ENCODE measurements around the gene PDRG1.
A peak's percentile ranks its signal among the peaks of the same experiment; 100 is the strongest.

Gene PDRG1

DNA sequence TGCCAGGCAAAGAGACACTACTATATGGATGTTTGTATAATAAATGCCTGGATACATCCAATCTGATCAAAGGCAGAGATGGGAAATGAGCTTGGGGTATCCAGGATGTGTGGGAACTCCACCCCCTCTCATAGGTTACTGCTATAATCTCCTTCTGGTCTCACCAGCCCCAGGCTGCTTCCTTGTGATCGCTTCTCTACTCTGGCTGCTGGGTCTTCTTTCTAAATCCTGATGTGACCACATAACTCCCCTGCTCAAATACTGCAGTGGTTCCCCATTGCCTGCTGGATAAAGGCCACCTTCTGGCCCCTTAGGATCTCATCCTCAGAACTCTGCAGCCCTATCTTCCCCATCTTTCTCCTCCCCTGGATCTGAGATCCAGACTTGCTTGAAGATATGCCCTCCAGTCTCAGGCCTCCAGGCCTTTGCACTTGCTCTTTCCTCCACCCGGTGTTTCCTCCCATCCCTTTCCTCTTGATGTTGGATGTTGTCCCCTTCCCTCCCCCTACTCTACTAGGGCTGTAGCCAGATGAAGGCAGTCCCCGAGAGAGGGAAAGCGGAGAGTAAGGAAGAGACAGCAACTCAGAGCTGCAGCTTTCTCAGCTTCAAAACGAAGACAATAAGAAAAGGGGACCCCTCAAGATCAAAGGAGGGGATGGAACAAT lies 15.3 kb upstream of the PDRG1 start:
- Histone ChIP-seq H3K4me3 (ENCODE audit: low read length) (no peak overlapping the region), H3K27me3 (replicated peaks; ENCODE audit: control insufficient read depth, insufficient read depth, low read length) (peaks cover 67% of the 10 kb centered on the region), H3K4me1 (ENCODE audit: control insufficient read depth, insufficient read depth, low read length) (no peaks in the 10 kb centered on the region), H3K9me3 (ENCODE audit: control insufficient read depth, low read length) (no peaks in the 10 kb centered on the region), H3K36me3 (ENCODE audit: control insufficient read depth, insufficient read depth, low read length, severe bottlenecking) (no peaks in the 10 kb centered on the region), H3K9ac (ENCODE audit: low read length) (no peak overlapping the region)
- DNase-seq (ENCODE audit: low read depth): no peak

DNA sequence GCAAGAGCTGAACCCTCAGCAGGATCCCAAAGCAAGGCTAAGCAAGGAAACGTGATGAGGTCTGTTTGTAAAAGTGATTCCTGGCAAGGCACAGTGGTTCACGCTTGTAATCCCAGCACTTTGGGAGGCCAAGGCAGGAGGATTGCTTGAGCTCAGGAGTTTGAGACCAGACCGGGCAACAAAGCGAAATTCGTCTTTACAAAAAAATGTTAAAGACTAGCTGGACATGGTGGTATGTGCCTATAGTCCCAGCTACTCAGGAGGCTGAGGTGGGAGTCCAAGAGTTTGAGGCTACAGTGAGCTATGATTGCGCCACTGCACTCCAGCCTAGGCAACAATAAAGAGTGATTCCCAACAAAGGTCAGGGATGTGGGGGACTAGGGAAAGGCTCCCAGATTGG lies 12.0 kb upstream of the PDRG1 start:
- H3K9me3 ChIP-seq (ENCODE audit: control insufficient read depth, low read length): no peaks in the 10 kb centered on the region
- H3K4me1 ChIP-seq (ENCODE audit: control insufficient read depth, insufficient read depth, low read length): no peaks in the 10 kb centered on the region
- H3K36me3 ChIP-seq (ENCODE audit: control insufficient read depth, insufficient read depth, low read length, severe bottlenecking): no peaks in the 10 kb centered on the region
- H3K4me3 ChIP-seq (ENCODE audit: low read length): no peak overlapping the region
- no peak for DNase-seq (ENCODE audit: low read depth)
- H3K9ac ChIP-seq (ENCODE audit: low read length): no peak overlapping the region
- H3K27me3 ChIP-seq (replicated peaks; ENCODE audit: control insufficient read depth, insufficient read depth, low read length): peaks cover 63% of the 10 kb centered on the region

DNA sequence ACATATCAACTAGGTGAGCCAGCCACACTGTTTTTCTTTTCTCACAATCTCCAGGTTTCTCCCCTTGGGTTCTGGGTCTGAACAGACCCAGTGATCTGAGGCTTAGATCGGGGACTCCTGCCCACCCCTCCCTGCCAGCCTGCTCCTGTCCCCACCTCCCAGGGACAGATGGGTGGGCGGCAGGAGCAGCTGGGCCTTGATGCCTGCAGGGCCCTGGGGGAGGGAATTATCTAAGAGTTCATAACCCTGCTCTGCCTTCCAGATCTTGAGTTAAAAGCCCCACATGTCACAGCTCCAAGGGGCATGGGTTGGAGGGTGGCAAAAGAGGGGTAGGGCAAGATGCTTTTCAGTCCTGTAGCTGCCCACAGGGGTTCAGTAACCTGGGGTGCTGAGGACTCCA lies 10.9 kb upstream of the PDRG1 start:
- H3K36me3 ChIP-seq (ENCODE audit: control insufficient read depth, insufficient read depth, low read length, severe bottlenecking): no peaks in the 10 kb centered on the region
- no peak overlapping the region for H3K9ac ChIP-seq (ENCODE audit: low read length)
- no peaks in the 10 kb centered on the region for H3K9me3 ChIP-seq (ENCODE audit: control insufficient read depth, low read length)
- no peak for DNase-seq (ENCODE audit: low read depth)
- H3K27me3 ChIP-seq (replicated peaks; ENCODE audit: control insufficient read depth, insufficient read depth, low read length): peaks cover 68% of the 10 kb centered on the region
- H3K4me1 ChIP-seq (ENCODE audit: control insufficient read depth, insufficient read depth, low read length): no peaks in the 10 kb centered on the region
- H3K4me3 ChIP-seq (ENCODE audit: low read length): no peak overlapping the region

DNA sequence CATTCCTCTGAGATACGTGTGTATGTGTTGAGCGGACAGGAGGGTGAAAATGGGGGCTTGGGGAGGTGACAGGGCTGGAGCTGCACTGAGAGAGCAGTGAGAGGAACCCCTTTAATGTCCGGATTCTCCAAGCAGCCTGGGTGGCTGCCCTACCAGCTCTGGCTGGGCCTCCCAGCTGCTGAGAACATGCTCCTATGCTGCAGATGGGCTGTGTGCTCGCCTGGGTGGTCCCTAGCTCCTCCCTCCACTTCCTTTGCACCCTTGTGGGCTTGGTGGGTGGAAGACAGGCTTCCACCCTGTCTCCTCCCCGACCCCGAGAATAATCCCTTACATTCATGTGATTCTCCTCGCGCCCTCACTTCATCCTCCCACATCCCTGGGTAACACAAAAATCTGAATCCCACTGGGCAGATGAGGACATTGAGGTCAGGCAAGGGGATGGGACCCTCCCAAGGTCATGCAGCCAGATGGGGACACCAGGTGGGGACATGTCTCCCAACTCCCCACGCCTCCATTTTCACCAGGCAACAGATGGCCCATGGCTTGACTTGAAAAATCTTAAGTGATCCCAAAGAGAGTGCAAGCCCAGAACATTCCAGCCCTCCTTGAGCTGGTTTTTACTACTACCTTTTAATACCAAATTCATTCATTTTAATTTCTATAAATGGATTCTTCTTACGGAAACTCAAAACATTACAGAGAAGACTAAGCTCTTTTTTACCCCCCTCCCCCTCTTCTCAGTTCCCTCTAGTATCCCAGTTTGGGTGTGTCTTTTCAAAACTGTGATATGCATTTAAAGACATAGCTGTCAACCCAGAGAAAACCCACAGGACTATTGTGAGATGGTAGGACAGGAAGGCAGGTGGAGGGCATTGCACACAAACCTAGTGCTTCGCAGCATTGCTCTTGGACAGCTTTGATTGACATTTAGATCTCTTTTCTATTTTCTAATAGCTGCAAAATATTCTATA lies 5.0 kb upstream of the PDRG1 start:
- H3K36me3 ChIP-seq (ENCODE audit: control insufficient read depth, insufficient read depth, low read length, severe bottlenecking): no peaks in the 10 kb centered on the region
- peaks cover 59% of the 10 kb centered on the region for H3K27me3 ChIP-seq (replicated peaks; ENCODE audit: control insufficient read depth, insufficient read depth, low read length)
- no peaks in the 10 kb centered on the region for H3K9me3 ChIP-seq (ENCODE audit: control insufficient read depth, low read length)
- DNase-seq (ENCODE audit: low read depth): no peak
- H3K4me3 ChIP-seq (ENCODE audit: low read length): no peak overlapping the region
- no peak overlapping the region for H3K9ac ChIP-seq (ENCODE audit: low read length)
- H3K4me1 ChIP-seq (ENCODE audit: control insufficient read depth, insufficient read depth, low read length): no peaks in the 10 kb centered on the region

DNA sequence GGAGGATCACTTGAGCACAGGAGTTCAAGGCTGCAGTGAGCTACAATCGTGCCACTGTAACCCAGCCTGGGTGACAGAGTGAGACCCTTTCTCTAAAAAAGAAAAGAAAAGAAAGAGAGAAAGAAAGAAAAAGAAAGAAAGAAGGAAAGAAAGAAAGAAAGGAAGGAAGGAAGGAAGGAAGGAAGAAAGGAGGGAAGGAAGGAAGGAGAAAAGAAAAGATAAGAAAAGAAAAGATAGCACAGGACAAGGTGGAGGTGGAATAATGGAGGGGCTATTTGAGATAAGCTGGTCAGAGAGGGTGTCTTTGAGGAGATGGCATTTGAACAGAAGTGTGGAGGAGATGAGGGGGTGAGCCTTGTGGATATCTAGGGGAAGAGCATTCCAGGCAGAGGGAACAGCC lies 2.7 kb upstream of the PDRG1 start:
- no peaks in the 10 kb centered on the region for H3K36me3 ChIP-seq (ENCODE audit: control insufficient read depth, insufficient read depth, low read length, severe bottlenecking)
- H3K27me3 ChIP-seq (replicated peaks; ENCODE audit: control insufficient read depth, insufficient read depth, low read length): peaks cover 43% of the 10 kb centered on the region
- DNase-seq (ENCODE audit: low read depth): no peak

DNA sequence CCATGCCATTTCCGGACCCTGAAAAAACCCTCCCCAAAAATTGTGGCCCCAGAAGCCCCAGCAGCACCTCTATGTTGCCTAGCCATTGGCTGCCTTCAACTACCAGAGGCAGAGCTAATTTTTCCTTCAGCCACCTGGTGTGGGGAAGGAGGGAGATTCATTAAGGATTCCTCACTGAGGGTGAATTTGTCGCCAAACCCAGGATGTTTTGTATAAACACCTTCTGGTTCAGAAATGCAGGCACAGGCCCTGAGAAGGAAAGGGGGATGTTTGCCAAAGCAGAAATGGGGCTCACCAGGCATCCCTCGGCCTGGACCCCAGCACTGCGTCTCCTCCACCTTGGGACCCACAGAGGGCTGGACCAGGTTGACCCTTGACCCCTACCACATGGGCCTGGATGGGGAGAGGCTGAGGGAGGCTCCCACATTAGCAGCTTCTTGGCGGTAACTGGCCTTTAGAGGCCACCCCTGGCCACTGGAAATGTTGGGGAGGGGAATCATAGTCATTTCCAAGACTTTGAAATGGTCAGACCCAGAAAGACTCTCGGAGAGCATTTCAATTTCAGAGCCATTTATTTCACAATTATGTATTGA lies 1.8 kb upstream of the PDRG1 start:
- H3K4me1 ChIP-seq (ENCODE audit: control insufficient read depth, insufficient read depth, low read length): peaks cover 10% of the 10 kb centered on the region
- H3K36me3 ChIP-seq (ENCODE audit: control insufficient read depth, insufficient read depth, low read length, severe bottlenecking): peaks cover 4% of the 10 kb centered on the region
- DNase-seq (ENCODE audit: low read depth): no peak
- peaks cover 36% of the 10 kb centered on the region for H3K27me3 ChIP-seq (replicated peaks; ENCODE audit: control insufficient read depth, insufficient read depth, low read length)
- no peaks in the 10 kb centered on the region for H3K9me3 ChIP-seq (ENCODE audit: control insufficient read depth, low read length)
- H3K9ac ChIP-seq (ENCODE audit: low read length): no peak overlapping the region
- H3K4me3 ChIP-seq (ENCODE audit: low read length): no peak overlapping the region

More for the DNA sequence above, 2.7 kb upstream of the PDRG1 start:
- no peak overlapping the region for H3K4me3 ChIP-seq (ENCODE audit: low read length)
- H3K9ac ChIP-seq (ENCODE audit: low read length): no peak overlapping the region
- H3K4me1 ChIP-seq (ENCODE audit: control insufficient read depth, insufficient read depth, low read length): peaks cover 10% of the 10 kb centered on the region
- no peaks in the 10 kb centered on the region for H3K9me3 ChIP-seq (ENCODE audit: control insufficient read depth, low read length)

DNA sequence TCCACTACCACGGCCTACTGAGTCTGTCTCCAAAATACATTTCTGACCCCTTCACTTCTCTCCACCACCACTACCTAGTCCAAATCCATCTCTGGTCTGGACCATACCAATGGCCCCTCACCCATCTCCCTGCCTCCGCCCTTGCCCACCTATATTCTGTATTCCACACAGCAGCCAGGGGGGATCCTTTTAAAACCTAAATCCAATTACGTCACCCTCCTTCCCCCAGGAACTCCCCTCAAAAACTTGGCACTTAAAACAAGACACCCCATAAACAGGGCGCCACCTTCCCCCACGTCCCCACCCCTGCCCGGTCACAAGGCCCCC lies 680 bp downstream of the PDRG1 start:
- Histone ChIP-seq H3K4me1 (ENCODE audit: control insufficient read depth, insufficient read depth, low read length) (peaks cover 11% of the 10 kb centered on the region), H3K4me3 (ENCODE audit: low read length) (peak overlapping the region; percentile 94), H3K36me3 (ENCODE audit: control insufficient read depth, insufficient read depth, low read length, severe bottlenecking) (peaks cover 29% of the 10 kb centered on the region), H3K27me3 (replicated peaks; ENCODE audit: control insufficient read depth, insufficient read depth, low read length) (peaks cover 21% of the 10 kb centered on the region), H3K9me3 (ENCODE audit: control insufficient read depth, low read length) (no peaks in the 10 kb centered on the region), H3K9ac (ENCODE audit: low read length) (peak overlapping the region; percentile 97)
- DNase-seq (ENCODE audit: low read depth): no peak

DNA sequence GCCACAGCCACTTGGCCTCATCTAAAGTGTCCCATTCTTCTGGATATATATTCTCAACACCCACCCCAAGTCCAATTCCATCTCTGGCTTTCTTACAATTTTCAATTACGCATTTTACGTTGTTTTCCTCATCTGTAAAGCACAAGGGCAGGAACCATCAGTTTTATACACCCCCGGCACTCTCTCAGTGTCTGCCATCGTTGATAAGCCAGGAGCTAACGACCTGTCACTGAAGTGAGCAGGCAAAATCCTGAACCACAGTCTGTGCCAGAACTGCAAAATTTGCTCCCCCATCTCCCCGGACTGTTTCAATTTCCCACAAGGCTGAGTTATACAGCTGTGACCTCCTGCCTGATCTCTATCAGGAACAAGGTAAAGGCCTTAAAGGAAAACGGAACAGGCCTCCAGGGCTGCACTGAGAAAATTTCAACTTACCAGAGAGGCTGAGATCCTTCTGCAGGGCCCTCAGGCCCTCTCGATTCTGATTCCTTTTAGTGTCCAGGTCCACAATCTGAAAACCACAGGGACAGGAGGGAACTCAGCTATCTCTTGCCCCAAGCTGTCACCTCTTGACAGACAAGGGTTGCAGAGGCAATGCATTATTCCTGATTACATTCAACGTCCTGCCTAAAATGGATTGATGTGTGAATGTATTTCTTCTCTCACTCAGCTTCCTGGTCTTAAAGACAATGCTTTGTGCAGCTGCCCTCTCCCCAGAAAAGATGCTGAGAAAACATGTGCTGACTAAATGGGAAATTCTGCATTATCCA lies 1.8 kb downstream of the PDRG1 start:
- no peak overlapping the region for H3K4me3 ChIP-seq (ENCODE audit: low read length)
- H3K4me1 ChIP-seq (ENCODE audit: control insufficient read depth, insufficient read depth, low read length): peaks cover 14% of the 10 kb centered on the region
- H3K9me3 ChIP-seq (ENCODE audit: control insufficient read depth, low read length): no peaks in the 10 kb centered on the region
- H3K36me3 ChIP-seq (ENCODE audit: control insufficient read depth, insufficient read depth, low read length, severe bottlenecking): peaks cover 40% of the 10 kb centered on the region
- DNase-seq (ENCODE audit: low read depth): no peak
- peak overlapping the region; percentile 97 for H3K9ac ChIP-seq (ENCODE audit: low read length)
- H3K27me3 ChIP-seq (replicated peaks; ENCODE audit: control insufficient read depth, insufficient read depth, low read length): peaks cover 11% of the 10 kb centered on the region

DNA sequence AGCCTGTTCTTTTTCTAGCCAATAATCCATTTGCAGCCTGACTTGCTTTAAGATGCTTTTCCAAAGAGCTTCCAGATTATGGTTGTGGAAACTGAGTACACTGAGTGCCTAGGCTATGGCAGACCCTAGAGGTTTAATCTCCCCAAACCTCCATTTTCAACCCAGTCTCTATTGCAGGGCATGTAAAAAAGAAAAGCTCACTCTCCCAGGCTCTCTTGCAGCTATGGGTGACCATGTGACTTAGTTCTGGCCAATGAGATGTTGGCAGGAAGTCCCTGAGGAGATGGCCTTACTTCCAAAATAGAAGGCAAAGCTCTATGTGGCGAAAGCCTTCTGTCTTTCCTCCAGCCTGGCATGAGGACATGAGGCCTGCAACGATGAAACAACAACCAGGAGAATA lies 3.8 kb downstream of the PDRG1 start:
- Histone ChIP-seq H3K4me1 (ENCODE audit: control insufficient read depth, insufficient read depth, low read length) (peaks cover 18% of the 10 kb centered on the region), H3K4me3 (ENCODE audit: low read length) (no peak overlapping the region), H3K36me3 (ENCODE audit: control insufficient read depth, insufficient read depth, low read length, severe bottlenecking) (peaks cover 48% of the 10 kb centered on the region), H3K9me3 (ENCODE audit: control insufficient read depth, low read length) (no peaks in the 10 kb centered on the region), H3K9ac (ENCODE audit: low read length) (no peak overlapping the region), H3K27me3 (replicated peaks; ENCODE audit: control insufficient read depth, insufficient read depth, low read length) (no peaks in the 10 kb centered on the region)
- DNase-seq (ENCODE audit: low read depth): no peak

DNA sequence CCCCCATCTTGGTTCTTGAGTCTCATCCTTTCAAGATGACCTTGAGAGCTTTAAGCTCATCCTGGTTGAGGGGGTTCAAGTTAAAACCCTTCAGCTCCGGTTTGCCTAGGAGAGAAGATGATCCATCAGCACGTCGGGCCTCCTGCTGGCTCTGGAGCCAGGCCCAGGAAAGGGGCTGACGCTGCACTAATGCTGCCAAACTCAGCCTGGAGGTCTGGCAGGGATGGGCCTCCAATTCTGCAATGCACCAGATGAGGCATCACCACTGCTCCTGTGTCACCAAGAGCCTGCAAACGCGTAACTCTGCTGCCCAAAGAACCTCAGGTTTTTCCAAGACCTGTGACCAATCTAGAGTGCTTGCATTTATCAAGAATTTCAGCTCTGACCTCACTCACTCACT lies 6.1 kb downstream of the PDRG1 start:
- H3K4me3 ChIP-seq (ENCODE audit: low read length): no peak overlapping the region
- H3K9me3 ChIP-seq (ENCODE audit: control insufficient read depth, low read length): no peaks in the 10 kb centered on the region
- H3K27me3 ChIP-seq (replicated peaks; ENCODE audit: control insufficient read depth, insufficient read depth, low read length): no peaks in the 10 kb centered on the region
- peaks cover 48% of the 10 kb centered on the region for H3K36me3 ChIP-seq (ENCODE audit: control insufficient read depth, insufficient read depth, low read length, severe bottlenecking)
- peaks cover 14% of the 10 kb centered on the region for H3K4me1 ChIP-seq (ENCODE audit: control insufficient read depth, insufficient read depth, low read length)
- DNase-seq (ENCODE audit: low read depth): no peak
- no peak overlapping the region for H3K9ac ChIP-seq (ENCODE audit: low read length)

DNA sequence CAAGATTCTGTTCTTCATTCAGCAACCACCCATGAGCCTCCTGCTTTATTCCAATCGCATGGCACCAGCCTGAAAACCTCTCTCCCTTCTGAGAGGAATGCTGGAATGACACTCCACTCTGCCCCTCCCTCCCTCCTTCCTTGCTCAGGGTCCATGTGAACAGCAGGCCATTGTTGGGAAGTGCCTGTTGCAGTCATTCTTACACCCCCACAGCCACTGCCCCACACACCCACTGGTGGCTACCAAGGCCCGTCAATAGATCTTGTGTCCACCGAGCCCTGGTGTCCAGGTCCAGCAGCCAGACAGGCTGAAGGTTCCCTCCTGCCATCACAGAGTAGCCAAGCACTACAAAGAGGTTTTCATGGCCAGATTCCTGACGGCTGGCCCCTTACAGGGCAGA lies 6.5 kb downstream of the PDRG1 start:
- Histone ChIP-seq H3K4me3 (ENCODE audit: low read length) (no peak overlapping the region), H3K4me1 (ENCODE audit: control insufficient read depth, insufficient read depth, low read length) (peaks cover 9% of the 10 kb centered on the region), H3K9ac (ENCODE audit: low read length) (no peak overlapping the region), H3K27me3 (replicated peaks; ENCODE audit: control insufficient read depth, insufficient read depth, low read length) (no peaks in the 10 kb centered on the region), H3K36me3 (ENCODE audit: control insufficient read depth, insufficient read depth, low read length, severe bottlenecking) (peaks cover 48% of the 10 kb centered on the region), H3K9me3 (ENCODE audit: control insufficient read depth, low read length) (no peaks in the 10 kb centered on the region)
- no peak for DNase-seq (ENCODE audit: low read depth)
